Glutamatergic neuron (in vitro differentiated cells): ENCODE measurements around the gene SNX13. TPM values are rescaled to one million over a fixed set of nuclear protein-coding genes. Genes with fewer than 3 reads are reported as not detected.

Source experiments
- DNase-seq: peaks from one replicate; pipeline ENCODE4 v3.0.0; 2022
- H3K27ac Mint-ChIP-seq: one replicate; pipeline ENCODE4 v1.8.0; 2020; ENCODE audit warnings: mild to moderate bottlenecking, mixed read lengths, inconsistent platforms; ENCODE audit not compliant: unreplicated experiment
- H3K27me3 Mint-ChIP-seq: one replicate; pipeline ENCODE4 v1.8.0; 2020; ENCODE audit warnings: mild to moderate bottlenecking, moderate library complexity, mixed read lengths, inconsistent platforms; ENCODE audit not compliant: unreplicated experiment
- H3K36me3 Mint-ChIP-seq: one replicate; pipeline ENCODE4 v1.8.0; 2020; ENCODE audit warnings: mild to moderate bottlenecking, mixed read lengths, inconsistent platforms; ENCODE audit not compliant: unreplicated experiment
- H3K4me1 Mint-ChIP-seq: one replicate; pipeline ENCODE4 v1.8.0; 2020; ENCODE audit warnings: mild to moderate bottlenecking, low read depth, mixed read lengths, inconsistent platforms; ENCODE audit not compliant: unreplicated experiment
- H3K4me3 Mint-ChIP-seq: one replicate; pipeline ENCODE4 v1.8.0; 2020; ENCODE audit warnings: mild to moderate bottlenecking, mixed read lengths, inconsistent platforms; ENCODE audit not compliant: unreplicated experiment
- H3K9me3 Mint-ChIP-seq: one replicate; pipeline ENCODE4 v1.8.0; 2020; ENCODE audit warnings: mild to moderate bottlenecking, moderate library complexity, mixed read lengths, inconsistent platforms; ENCODE audit not compliant: unreplicated experiment
- total RNA-seq: library from RNA; stranded (reverse); fragmentation: NEBNext Ultra II Directional; extraction: Animal tissue kit (Norgen Biotek cat#: 25700); gene quantifications from one replicate; pipeline ENCODE4 v1.2.1, GENCODE V29; 2021; ENCODE audit not compliant: unreplicated experiment
- TF ChIP-seq, protein P1 (sequence below): fragments of 200-600 bp; sonication (generic); IDR thresholded peaks from one replicate; pipeline ENCODE4 v1.5.0; 2021; ENCODE audit not compliant: partially characterized antibody, unreplicated experiment

SNX13 gene
- total RNA-seq, 1 donor from 2014 or later: 29.9 TPM

DNA sequence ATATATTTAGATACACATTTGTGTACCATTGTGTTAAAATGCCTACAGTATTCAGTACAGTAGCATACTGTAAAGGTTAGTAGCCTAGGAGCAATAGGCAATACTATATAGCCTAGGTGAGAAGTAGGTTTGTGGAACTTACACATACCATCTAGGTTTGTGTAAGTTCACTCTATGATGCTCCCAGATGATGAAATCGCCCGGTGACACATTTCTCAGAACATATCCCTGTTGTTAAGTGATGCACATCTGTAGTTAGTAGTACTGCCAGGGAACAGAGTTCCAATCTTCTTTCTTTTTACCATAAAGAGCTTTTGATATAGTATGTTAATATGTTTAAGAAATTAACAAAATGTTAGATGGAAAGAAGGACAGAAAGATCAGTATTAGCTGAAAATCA is 138.2 kb downstream of the SNX13 start:
- H3K4me1 Mint-ChIP-seq: peaks cover 3% of the 10 kb centered on the region
- H3K4me3 Mint-ChIP-seq: no peak overlapping the region
- no peak for DNase-seq
- no peak overlapping the region for H3K27ac Mint-ChIP-seq
- H3K27me3 Mint-ChIP-seq: no peaks in the 10 kb centered on the region
- H3K36me3 Mint-ChIP-seq: no peaks in the 10 kb centered on the region
- TF ChIP-seq, protein P1, sequence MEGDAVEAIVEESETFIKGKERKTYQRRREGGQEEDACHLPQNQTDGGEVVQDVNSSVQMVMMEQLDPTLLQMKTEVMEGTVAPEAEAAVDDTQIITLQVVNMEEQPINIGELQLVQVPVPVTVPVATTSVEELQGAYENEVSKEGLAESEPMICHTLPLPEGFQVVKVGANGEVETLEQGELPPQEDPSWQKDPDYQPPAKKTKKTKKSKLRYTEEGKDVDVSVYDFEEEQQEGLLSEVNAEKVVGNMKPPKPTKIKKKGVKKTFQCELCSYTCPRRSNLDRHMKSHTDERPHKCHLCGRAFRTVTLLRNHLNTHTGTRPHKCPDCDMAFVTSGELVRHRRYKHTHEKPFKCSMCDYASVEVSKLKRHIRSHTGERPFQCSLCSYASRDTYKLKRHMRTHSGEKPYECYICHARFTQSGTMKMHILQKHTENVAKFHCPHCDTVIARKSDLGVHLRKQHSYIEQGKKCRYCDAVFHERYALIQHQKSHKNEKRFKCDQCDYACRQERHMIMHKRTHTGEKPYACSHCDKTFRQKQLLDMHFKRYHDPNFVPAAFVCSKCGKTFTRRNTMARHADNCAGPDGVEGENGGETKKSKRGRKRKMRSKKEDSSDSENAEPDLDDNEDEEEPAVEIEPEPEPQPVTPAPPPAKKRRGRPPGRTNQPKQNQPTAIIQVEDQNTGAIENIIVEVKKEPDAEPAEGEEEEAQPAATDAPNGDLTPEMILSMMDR: no peak
- H3K9me3 Mint-ChIP-seq: no peaks in the 10 kb centered on the region

DNA sequence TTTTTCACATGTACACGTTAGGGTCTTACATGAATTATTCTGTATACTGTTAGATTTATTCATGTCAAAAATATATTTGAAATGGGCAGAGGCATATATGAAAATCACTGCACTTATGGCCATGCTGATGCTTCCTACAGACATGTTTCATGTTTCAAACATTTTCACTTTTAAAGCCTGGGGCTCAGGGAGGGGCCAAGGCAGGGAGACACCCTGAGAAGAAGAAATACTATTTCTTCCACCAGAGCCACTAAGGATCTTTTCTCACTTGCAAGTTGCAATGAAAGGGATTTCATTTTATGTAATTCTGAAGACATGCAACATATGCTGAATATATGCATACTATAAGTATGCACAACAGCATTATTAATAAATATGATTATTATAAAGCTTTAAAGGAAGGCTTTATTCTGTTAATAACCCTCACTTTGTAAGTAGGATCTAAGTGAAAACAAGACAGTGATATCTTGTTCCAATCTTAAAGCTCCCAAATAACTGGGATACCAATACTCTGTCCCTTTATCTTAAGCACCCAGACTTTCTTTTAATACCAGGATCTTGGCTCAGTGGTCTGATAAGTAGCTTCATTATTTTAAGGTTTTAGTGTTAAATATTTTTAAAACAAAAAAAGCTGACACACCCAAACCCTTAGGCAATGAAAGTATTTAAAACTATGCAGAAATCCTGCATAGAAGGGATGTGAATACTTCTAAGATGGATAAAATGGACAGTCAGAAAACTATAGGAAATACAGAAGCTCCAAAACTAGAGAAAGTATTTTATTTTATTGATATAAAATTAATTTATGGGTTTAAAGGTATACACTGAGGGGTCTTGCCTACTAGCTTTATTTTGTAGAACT is 148.0 kb downstream of the SNX13 start:
- Mint-ChIP-seq H3K4me1 (peaks cover 1% of the 10 kb centered on the region), H3K27me3 (no peaks in the 10 kb centered on the region), H3K4me3 (no peak overlapping the region), H3K36me3 (no peaks in the 10 kb centered on the region), H3K27ac (no peak overlapping the region), H3K9me3 (no peaks in the 10 kb centered on the region)
- no peak for DNase-seq
- TF ChIP-seq, protein P1: no peak

DNA sequence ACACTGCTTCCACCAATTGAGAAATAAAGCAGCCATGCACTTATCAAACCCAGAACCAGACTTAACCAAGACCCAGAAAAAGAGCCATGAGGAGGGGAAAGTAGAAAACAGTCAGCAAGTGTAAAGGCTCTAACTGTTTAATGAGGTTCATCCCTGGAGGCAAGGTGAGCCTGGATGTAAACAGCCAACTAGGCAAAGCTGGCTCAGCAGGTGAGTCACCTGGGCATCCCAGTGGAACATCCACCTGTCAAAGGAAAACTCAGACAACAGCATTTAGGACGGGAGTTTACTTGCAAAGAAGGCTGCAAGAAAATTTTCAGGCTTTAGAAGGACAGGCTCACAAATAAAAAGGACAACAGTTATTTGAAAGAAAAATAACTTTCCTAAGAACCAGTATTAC is 153.0 kb downstream of the SNX13 start:
- H3K27me3 Mint-ChIP-seq: peaks cover 5% of the 10 kb centered on the region
- no peaks in the 10 kb centered on the region for H3K36me3 Mint-ChIP-seq
- TF ChIP-seq, protein P1: no peak
- peak overlapping the region; percentile 91 for H3K27ac Mint-ChIP-seq
- DNase-seq: no peak
- H3K4me1 Mint-ChIP-seq: peaks cover 41% of the 10 kb centered on the region
- no peak overlapping the region for H3K4me3 Mint-ChIP-seq
- peaks cover 6% of the 10 kb centered on the region for H3K9me3 Mint-ChIP-seq

DNA sequence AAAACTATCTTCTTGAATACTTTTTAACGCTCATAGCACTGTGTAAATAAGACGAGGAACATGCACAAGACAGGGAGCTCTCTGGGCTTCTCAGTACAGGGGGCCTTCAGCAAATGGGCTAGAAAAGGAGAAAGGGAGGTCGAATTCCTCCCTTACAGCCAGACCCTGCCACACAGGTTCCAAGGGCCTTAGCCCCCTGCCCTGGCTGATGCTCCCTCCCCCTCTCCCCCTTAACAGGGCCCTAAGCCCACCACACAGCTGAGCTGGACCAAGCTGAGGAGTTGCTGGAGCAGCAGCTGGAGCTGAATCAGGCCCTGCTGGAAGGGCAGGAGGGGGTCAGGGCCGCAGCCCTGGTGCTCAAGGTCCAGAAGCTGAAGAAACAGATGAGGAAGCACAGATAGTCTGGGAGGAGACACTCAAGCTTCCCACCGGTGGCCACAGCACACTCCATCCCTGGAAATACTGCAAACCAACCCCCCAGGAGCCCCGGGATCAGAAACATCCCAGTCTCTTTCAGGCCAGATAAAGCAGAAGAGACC is 153.9 kb downstream of the SNX13 start:
- peak overlapping the region; percentile 91 for H3K27ac Mint-ChIP-seq
- no peak overlapping the region for H3K4me3 Mint-ChIP-seq
- H3K36me3 Mint-ChIP-seq: no peaks in the 10 kb centered on the region

DNA sequence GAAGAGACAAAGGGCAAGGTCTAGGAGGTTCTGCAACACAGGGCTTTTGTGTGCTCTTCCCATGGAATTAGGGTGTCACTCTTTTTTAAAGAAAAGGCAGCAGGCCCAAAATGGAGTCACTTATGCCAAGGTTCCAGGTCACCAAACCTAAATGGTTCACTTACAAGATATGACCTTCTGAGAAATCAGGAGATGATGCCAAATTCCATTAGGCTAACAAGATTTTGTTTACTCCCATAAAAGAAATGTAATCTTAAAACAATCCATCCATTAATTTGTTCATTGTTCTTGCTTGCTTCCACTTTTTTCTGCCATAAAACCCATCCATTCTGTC is 158.1 kb downstream of the SNX13 start:
- Mint-ChIP-seq H3K27ac (peak overlapping the region; percentile 26), H3K27me3 (peaks cover 4% of the 10 kb centered on the region), H3K9me3 (peaks cover 6% of the 10 kb centered on the region), H3K4me1 (peaks cover 39% of the 10 kb centered on the region), H3K4me3 (no peak overlapping the region), H3K36me3 (no peaks in the 10 kb centered on the region)
- DNase-seq: no peak
- TF ChIP-seq, protein P1: no peak

More for the DNA sequence above, 153.9 kb downstream of the SNX13 start:
- TF ChIP-seq, protein P1: no peak
- peak; percentile 26 for DNase-seq
- peaks cover 5% of the 10 kb centered on the region for H3K27me3 Mint-ChIP-seq
- peaks cover 40% of the 10 kb centered on the region for H3K4me1 Mint-ChIP-seq
- H3K9me3 Mint-ChIP-seq: peaks cover 6% of the 10 kb centered on the region
